ENCODE results near the gene GCN1.
"Not testable (repeated sequence)": the region's sequence is repeated elsewhere in the genome, so short reads cannot be mapped to it uniquely, and the experiment has no call there.

The GCN1 gene

DNA sequence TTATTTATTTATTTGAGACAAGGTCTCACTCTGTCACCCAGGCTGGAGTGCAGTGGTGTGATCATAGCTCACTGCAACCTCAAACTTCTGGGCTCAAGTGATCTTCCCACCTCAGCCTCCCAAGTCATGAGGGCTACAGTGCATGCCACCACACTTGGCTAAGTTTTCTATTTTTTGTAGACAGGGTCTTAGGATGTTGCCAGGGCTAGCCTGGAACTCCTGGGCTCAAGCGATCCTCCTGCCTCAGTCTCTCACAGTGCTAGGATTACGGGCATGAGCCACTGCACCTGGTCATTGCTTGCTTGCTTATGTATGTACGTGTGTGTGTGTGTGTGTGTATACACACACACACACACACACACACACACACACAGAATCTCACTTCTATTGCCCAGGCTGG lies 42.3 kb upstream of the GCN1 start:
- H3K9me3 ChIP-seq (ENCODE audit: control insufficient read depth, low read length); H3K4me3 ChIP-seq (ENCODE audit: extremely low read depth, insufficient read depth, low read length, poor library complexity, severe bottlenecking): not testable (repeated sequence)
- peak overlapping the region; percentile 16 for H3K27ac ChIP-seq (ENCODE audit: low read depth, low read length, severe bottlenecking)
- peaks cover 72% of the 10 kb centered on the region for H3K4me1 ChIP-seq (ENCODE audit: control insufficient read depth, insufficient read depth, low read length, poor library complexity, severe bottlenecking)
- peaks cover 36% of the 10 kb centered on the region for H3K36me3 ChIP-seq (ENCODE audit: control insufficient read depth, insufficient read depth, low read length)
- WGBS, 2 experiments (ENCODE audit: insufficient coverage in 2 of 2) = 71 to 100% methylated on average over 1 of the region's 3 CpGs

DNA sequence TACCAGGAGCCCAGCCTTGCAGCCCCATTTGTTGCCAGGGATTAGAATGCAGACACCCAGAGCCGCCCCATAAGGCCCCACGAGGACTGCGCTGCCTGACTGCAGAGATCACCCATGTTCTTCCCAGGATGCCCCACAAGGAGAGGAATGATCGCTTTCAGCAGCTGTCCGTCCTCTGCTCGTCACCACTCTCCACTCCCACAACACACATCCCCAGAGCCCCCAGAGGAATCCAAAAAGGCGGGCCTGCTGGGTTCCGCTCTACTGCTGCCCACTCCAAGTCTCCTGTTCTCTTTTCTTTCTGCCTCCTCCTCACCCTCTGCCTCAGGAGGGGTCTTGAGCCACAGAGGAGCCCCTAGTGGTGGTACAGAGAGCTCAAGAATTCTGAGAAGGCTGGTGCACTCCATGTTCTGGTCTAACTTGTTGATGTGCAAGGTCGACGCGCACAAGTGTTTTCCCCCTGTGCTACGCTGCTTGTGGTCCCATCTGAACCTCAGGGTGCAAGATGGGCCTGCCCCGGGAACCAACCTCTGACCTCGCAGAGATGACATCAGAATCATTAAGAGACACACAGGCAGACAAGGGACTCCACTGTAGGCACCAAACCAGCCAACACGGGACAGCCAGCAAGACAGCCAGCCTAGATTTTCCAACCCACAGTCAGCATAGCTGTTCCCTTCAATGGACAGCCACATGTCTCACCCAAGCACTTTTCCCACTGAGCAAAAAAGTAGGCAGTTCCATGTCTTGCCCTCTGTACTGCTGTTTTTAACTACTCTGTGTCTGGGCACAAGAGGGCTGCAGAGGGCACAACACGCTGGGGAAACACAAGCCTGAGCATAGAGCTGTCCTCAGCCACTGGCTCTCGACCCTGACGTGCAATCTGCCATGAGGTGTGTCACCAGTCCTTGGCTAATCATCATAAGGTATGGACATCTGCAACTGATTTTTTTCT lies 41.1 kb upstream of the GCN1 start:
- H3K4me3 ChIP-seq (ENCODE audit: extremely low read depth, insufficient read depth, low read length, poor library complexity, severe bottlenecking) = no peak overlapping the region
- peaks cover 74% of the 10 kb centered on the region for H3K4me1 ChIP-seq (ENCODE audit: control insufficient read depth, insufficient read depth, low read length, poor library complexity, severe bottlenecking)

DNA sequence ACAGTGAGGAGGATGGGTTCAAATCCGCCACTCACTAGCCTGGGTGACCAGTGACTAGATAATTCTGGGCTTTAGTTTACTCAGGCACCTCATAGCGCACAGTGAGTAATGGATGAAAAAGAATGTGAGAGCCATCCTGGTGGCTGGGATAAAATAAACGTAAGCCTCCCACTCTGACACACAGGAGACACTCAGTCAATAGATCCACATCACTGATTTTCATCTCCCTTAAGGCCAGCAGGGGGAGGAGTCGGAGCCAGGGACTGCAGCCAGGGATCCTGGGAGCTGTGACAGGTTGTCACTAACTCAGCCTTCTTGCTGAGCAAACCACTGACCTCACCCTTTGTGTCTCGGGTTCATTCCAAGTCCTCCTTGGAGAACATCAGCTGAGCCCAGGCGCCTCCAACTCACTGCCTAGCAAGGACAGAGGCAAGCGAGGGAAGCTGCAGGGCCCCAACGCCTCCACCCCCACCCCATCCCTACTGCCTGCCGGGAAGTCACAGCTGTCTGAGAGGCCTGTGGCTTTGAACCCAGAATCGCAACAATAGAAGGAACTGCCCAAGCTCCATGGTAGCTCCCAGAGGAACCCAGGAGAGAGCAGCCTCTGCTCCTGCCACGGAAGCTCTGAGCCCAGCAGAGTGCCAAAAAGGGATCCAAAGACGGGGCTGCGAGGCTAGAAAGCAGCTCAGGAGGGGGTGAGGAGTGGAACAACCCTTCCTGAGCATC lies 40.3 kb upstream of the GCN1 start:
- H3K27ac ChIP-seq (ENCODE audit: low read depth, low read length, severe bottlenecking) = peak overlapping the region; percentile 100
- H3K9me3 ChIP-seq (ENCODE audit: control insufficient read depth, low read length) = no peaks in the 10 kb centered on the region
- 38 to 47% methylated on average over 6 to 9 of the region's 13 CpGs for WGBS, 2 experiments (ENCODE audit: insufficient coverage in 2 of 2)
- peaks cover 17% of the 10 kb centered on the region for H3K36me3 ChIP-seq (ENCODE audit: control insufficient read depth, insufficient read depth, low read length)
- no peak overlapping the region for H3K4me3 ChIP-seq (ENCODE audit: extremely low read depth, insufficient read depth, low read length, poor library complexity, severe bottlenecking)
- H3K4me1 ChIP-seq (ENCODE audit: control insufficient read depth, insufficient read depth, low read length, poor library complexity, severe bottlenecking) = peaks cover 80% of the 10 kb centered on the region

More for the DNA sequence above, 41.1 kb upstream of the GCN1 start:
- Histone ChIP-seq H3K36me3 (ENCODE audit: control insufficient read depth, insufficient read depth, low read length) (peaks cover 25% of the 10 kb centered on the region), H3K9me3 (ENCODE audit: control insufficient read depth, low read length) (no peaks in the 10 kb centered on the region), H3K27ac (ENCODE audit: low read depth, low read length, severe bottlenecking) (peak overlapping the region; percentile 100)
- WGBS, 2 experiments (ENCODE audit: insufficient coverage in 2 of 2) = 90 to 94% methylated on average over 13 to 18 of the region's 18 CpGs

DNA sequence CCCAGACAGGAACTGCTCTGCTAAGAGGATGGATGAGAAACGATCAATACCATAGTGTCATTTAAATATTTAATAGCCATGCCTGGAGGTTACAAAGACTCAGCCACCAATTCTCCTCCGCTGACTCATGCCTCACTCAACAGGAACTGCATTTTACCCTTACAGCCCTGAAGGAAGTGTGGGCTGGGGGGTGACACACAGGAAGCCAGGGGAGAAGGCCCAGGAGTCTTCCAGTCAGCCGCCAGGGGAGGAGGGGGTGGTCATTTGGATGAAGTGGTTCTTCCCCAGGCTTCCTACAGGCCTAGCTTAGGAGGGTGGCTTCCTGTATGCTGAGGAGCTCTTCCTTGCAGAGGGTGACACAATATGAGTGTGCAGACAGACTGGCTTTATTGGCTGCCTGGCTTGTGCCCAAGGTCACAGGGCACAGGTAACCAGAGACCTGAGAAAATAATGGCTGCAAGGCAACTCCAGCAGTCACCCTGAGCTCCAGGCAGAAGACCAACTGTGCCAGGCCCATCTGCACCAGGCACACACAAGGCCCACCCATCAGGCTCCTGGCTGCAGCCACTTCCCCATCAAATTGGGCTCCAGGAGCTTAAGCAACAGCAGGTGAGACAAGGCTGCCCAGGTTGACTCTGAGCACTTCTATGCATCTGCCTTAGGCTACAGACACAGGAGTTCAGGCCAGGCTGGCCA lies 36.9 kb upstream of the GCN1 start:
- H3K4me3 ChIP-seq (ENCODE audit: extremely low read depth, insufficient read depth, low read length, poor library complexity, severe bottlenecking) = peak overlapping the region; percentile 18
- H3K36me3 ChIP-seq (ENCODE audit: control insufficient read depth, insufficient read depth, low read length) = peaks cover 14% of the 10 kb centered on the region
- 0 to 11% methylated on average over 1 of the region's 3 CpGs for WGBS, 2 experiments (ENCODE audit: insufficient coverage in 2 of 2)
- peak overlapping the region; percentile 100 for H3K27ac ChIP-seq (ENCODE audit: low read depth, low read length, severe bottlenecking)
- H3K4me1 ChIP-seq (ENCODE audit: control insufficient read depth, insufficient read depth, low read length, poor library complexity, severe bottlenecking) = peaks cover 81% of the 10 kb centered on the region
- H3K9me3 ChIP-seq (ENCODE audit: control insufficient read depth, low read length) = no peaks in the 10 kb centered on the region

DNA sequence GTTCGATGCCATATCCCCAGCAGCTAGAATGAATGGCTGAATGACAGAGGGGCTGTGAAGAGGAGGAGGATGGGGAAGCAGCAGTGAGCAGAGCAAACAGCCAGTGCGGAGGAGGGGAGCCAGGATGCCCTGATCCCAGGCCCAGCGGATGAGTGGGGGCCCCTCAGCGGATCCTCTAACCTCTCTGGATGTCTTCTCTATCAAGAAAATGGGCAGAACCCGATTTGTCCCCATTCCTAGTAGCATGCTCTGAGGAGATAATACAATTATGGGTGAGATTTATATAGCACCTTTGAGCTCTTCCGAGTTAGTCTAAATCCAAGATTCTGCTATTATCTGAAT lies 36.4 kb upstream of the GCN1 start:
- H3K27ac ChIP-seq (ENCODE audit: low read depth, low read length, severe bottlenecking) = peak overlapping the region; percentile 100
- 0 to 14% methylated on average over 1 to 4 of the region's 6 CpGs for WGBS, 2 experiments (ENCODE audit: insufficient coverage in 2 of 2)
- peaks cover 20% of the 10 kb centered on the region for H3K36me3 ChIP-seq (ENCODE audit: control insufficient read depth, insufficient read depth, low read length)
- H3K9me3 ChIP-seq (ENCODE audit: control insufficient read depth, low read length) = no peaks in the 10 kb centered on the region
- H3K4me3 ChIP-seq (ENCODE audit: extremely low read depth, insufficient read depth, low read length, poor library complexity, severe bottlenecking) = peak overlapping the region; percentile 18
- peaks cover 81% of the 10 kb centered on the region for H3K4me1 ChIP-seq (ENCODE audit: control insufficient read depth, insufficient read depth, low read length, poor library complexity, severe bottlenecking)

DNA sequence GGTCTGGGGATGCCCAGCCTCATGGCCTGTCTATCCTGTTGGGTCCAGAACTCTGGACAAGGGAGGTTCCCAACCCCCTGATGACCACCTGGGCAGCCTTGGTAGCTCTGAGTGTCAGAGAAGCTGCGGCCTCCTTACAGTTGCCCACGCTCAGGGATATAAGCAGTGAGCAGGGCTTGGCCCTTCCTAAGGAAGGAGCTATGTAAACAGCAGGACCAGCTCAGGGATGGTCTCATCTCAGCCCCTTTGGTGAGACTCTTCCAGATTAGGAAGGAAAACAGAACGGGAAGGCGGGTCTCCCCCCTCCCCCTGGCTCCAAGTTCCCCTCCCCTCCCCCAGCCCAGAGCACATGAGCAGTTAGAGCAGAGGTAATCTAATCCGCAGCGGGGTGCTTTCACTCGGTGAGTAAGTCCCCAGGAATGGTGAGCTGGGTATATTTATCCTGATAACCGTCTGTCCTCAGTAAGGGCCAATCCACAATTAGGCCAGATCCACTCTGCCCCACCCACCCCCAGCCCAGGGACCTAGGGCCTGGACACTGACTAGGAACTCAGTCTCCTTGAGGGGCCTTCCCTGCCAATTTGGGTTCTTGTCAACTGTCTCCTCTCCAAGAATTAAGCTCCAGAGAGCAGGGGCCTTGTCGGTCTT lies 35.9 kb upstream of the GCN1 start:
- 8 to 12% methylated on average over 4 of the region's 9 CpGs for WGBS, 2 experiments (ENCODE audit: insufficient coverage in 2 of 2)
- Histone ChIP-seq H3K36me3 (ENCODE audit: control insufficient read depth, insufficient read depth, low read length) (peaks cover 25% of the 10 kb centered on the region), H3K9me3 (ENCODE audit: control insufficient read depth, low read length) (no peaks in the 10 kb centered on the region), H3K4me3 (ENCODE audit: extremely low read depth, insufficient read depth, low read length, poor library complexity, severe bottlenecking) (peak overlapping the region; percentile 18), H3K27ac (ENCODE audit: low read depth, low read length, severe bottlenecking) (peak overlapping the region; percentile 100), H3K4me1 (ENCODE audit: control insufficient read depth, insufficient read depth, low read length, poor library complexity, severe bottlenecking) (peaks cover 80% of the 10 kb centered on the region)

- WGBS, 2 experiments (ENCODE audit: insufficient coverage in 2 of 2) = 40 to 57% methylated on average over 8 to 11 of the region's 12 CpGs
- Histone ChIP-seq H3K4me3 (ENCODE audit: extremely low read depth, insufficient read depth, low read length, poor library complexity, severe bottlenecking) (peak overlapping the region; percentile 14), H3K27ac (ENCODE audit: low read depth, low read length, severe bottlenecking) (peak overlapping the region; percentile 100)
Measured at GRCh38 chr12:120229487-120230325, 35.2 kb upstream of the GCN1 start.

GRCh38 chr12:120229071-120229486 lies 34.6 kb upstream of the GCN1 start:
- Histone ChIP-seq H3K9me3 (ENCODE audit: control insufficient read depth, low read length) (no peaks in the 10 kb centered on the region), H3K4me1 (ENCODE audit: control insufficient read depth, insufficient read depth, low read length, poor library complexity, severe bottlenecking) (peaks cover 74% of the 10 kb centered on the region), H3K4me3 (ENCODE audit: extremely low read depth, insufficient read depth, low read length, poor library complexity, severe bottlenecking) (no peak overlapping the region), H3K27ac (ENCODE audit: low read depth, low read length, severe bottlenecking) (peak overlapping the region; percentile 100), H3K36me3 (ENCODE audit: control insufficient read depth, insufficient read depth, low read length) (peaks cover 38% of the 10 kb centered on the region)
- 30 to 54% methylated on average over 4 of the region's 7 CpGs for WGBS, 2 experiments (ENCODE audit: insufficient coverage in 2 of 2)

More at GRCh38 chr12:120229487-120230325, 35.2 kb upstream of the GCN1 start:
- Histone ChIP-seq H3K4me1 (ENCODE audit: control insufficient read depth, insufficient read depth, low read length, poor library complexity, severe bottlenecking) (peaks cover 79% of the 10 kb centered on the region), H3K36me3 (ENCODE audit: control insufficient read depth, insufficient read depth, low read length) (peaks cover 32% of the 10 kb centered on the region), H3K9me3 (ENCODE audit: control insufficient read depth, low read length) (no peaks in the 10 kb centered on the region)

GRCh38 chr12:120228291-120229070 lies 34.0 kb upstream of the GCN1 start:
- Histone ChIP-seq H3K4me3 (ENCODE audit: extremely low read depth, insufficient read depth, low read length, poor library complexity, severe bottlenecking) (peak overlapping the region; percentile 2), H3K4me1 (ENCODE audit: control insufficient read depth, insufficient read depth, low read length, poor library complexity, severe bottlenecking) (peaks cover 68% of the 10 kb centered on the region), H3K36me3 (ENCODE audit: control insufficient read depth, insufficient read depth, low read length) (peaks cover 44% of the 10 kb centered on the region), H3K9me3 (ENCODE audit: control insufficient read depth, low read length) (no peaks in the 10 kb centered on the region), H3K27ac (ENCODE audit: low read depth, low read length, severe bottlenecking) (peak overlapping the region; percentile 100)
- 19% methylated on average over 18 to 20 of the region's 23 CpGs for WGBS, 2 experiments (ENCODE audit: insufficient coverage in 2 of 2)

Measured in mesodermal cell (in vitro differentiated cells).